OCI-LY7 (cell line): ENCODE measurements around the gene TLR9. TPM values are rescaled to one million over a fixed set of nuclear protein-coding genes. Genes with fewer than 3 reads are reported as not detected.

ENCODE experiments used
- BruUV-seq: library from RNA; stranded (reverse); fragments of 400-500 nt; replicated peaks from 2 replicates; lab custom pipeline; 2021; lab: Mats Ljungman, UMichigan
- CTCF ChIA-PET: fragments of 300-600 bp; sonication (Branson Sonifier 250); formaldehyde crosslinking; loops from one replicate; lab custom pipeline; 2022; ENCODE audit warnings: antibody characterized with exemption; ENCODE audit not compliant: unreplicated experiment; lab: Charles Lee
- POLR2A ChIA-PET: fragments of 300-600 bp; sonication (Branson Sonifier 250); formaldehyde crosslinking; loops from one replicate; lab custom pipeline; 2022; ENCODE audit warnings: antibody characterized with exemption; lab: Charles Lee
- DNase-seq: peaks from one replicate; pipeline ENCODE4 v3.0.0-alpha.2; 2015; ENCODE audit warnings: low spot score
- H2AFZ ChIP-seq: fragments of 200-600 bp; sonication (generic), shearing (Covaris generic); 2 replicates; pipeline ENCODE4 v1.6.1; 2014; ENCODE audit warnings: mild to moderate bottlenecking, antibody characterized with exemption, low read length, moderate library complexity
- H3K27ac ChIP-seq: fragments of 200-600 bp; sonication (generic); 2 replicates; pipeline ENCODE4 v1.5.1; 2014; ENCODE audit warnings: mixed run types, low read depth, mild to moderate bottlenecking, moderate library complexity, low read length, inconsistent platforms; ENCODE audit not compliant: poor library complexity, severe bottlenecking
- H3K36me3 ChIP-seq: fragments of 200-600 bp; sonication (generic); 2 replicates; pipeline ENCODE4 v1.6.1; 2014; ENCODE audit warnings: mild to moderate bottlenecking, antibody characterized with exemption, low read length, moderate library complexity, mixed read lengths; ENCODE audit not compliant: insufficient read depth
- H3K4me1 ChIP-seq: fragments of 200-600 bp; sonication (generic); 2 replicates; pipeline ENCODE4 v1.5.1; 2014; ENCODE audit warnings: mild to moderate bottlenecking, low read length; ENCODE audit not compliant: insufficient read depth, poor library complexity, severe bottlenecking
- H3K4me2 ChIP-seq: fragments of 200-600 bp; sonication (generic); 2 replicates; pipeline ENCODE4 v1.6.1; 2014; ENCODE audit warnings: mild to moderate bottlenecking, low read length
- H3K4me3 ChIP-seq: fragments of 200-600 bp; sonication (generic); 2 replicates; pipeline ENCODE4 v1.5.1; 2014; ENCODE audit warnings: mild to moderate bottlenecking, low read depth, low read length; ENCODE audit not compliant: poor library complexity, severe bottlenecking
- H3K79me2 ChIP-seq: fragments of 200-600 bp; sonication (generic); 2 replicates; pipeline ENCODE4 v1.6.1; 2016; ENCODE audit warnings: low read depth, mild to moderate bottlenecking, low read length, moderate library complexity, mixed read lengths; ENCODE audit not compliant: insufficient read depth
- H3K9me2 ChIP-seq: fragments of 200-600 bp; sonication (generic); 2 replicates; pipeline ENCODE4 v1.6.1; 2016; ENCODE audit warnings: mild to moderate bottlenecking, low read length, mixed read lengths; ENCODE audit not compliant: insufficient read depth
- H3K9me3 ChIP-seq: fragments of 200-600 bp; sonication (generic); 2 replicates; pipeline ENCODE4 v1.6.1; 2014; ENCODE audit warnings: mild to moderate bottlenecking, mixed run types, low read length, mixed read lengths
- H4K20me1 ChIP-seq: fragments of 200-600 bp; sonication (generic); 2 replicates; pipeline ENCODE4 v1.6.1; 2014; ENCODE audit warnings: mild to moderate bottlenecking, antibody characterized with exemption, low read length, moderate library complexity, mixed read lengths; ENCODE audit not compliant: insufficient read depth
- EZH2phosphoT487 ChIP-seq: fragments of 200-600 bp; sonication (generic); IDR thresholded peaks from 2 replicates; pipeline ENCODE4 v1.6.1; 2018; ENCODE audit warnings: low read depth, borderline replicate concordance, mild to moderate bottlenecking, mixed run types, antibody characterized with exemption, low read length, moderate library complexity, mixed read lengths
- intact Hi-C: fragments of 100-400 bp; cut with micrococcal nuclease; formaldehyde crosslinking; loops from one replicate; pipeline ENCODE4 v1.10.0; 2022; ENCODE audit not compliant: unreplicated experiment
- total RNA-seq, 2 experiments: library from RNA; depleted of rRNA in 1 of 2; stranded (reverse); fragments of >200 nt in 1 of 2; shearing (Covaris generic) in 1 of 2; gene quantifications; 2 replicates each; pipeline ENCODE4 v1.2.3, GENCODE V29; 2014 to 2022
- TF ChIP-seq, protein P1 (sequence below): fragments of 200-600 bp; sonication (generic); conservative IDR thresholded peaks from 2 replicates; pipeline ENCODE4 v1.5.1; 2014; ENCODE audit warnings: mild to moderate bottlenecking, antibody characterized with exemption, low read length, moderate library complexity, mixed read lengths

TLR9 gene
- total RNA-seq, 2 experiments from 2014 or later: 1.7 to 9.0 TPM

DNA sequence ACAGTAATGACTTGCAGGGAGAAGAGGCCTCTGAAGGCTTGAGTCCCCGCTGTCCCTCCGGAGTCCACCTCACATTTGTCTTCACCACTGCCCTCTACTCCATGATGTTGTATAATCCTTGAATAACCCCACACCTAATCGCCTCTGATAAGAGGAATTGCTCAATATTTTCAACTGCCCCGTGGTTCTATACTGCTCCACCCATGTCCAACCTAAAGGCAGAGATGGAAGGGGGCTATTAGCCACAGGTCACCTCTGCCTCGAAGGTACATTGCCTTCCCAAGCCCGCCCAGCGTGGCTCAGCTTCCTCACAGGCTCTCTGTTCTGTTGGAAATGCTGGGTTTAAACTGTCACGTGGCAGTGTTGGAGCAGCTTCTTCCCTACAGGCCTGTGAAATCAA is 12.4 kb downstream of the TLR9 start:
- H3K79me2 ChIP-seq: no peaks in the 10 kb centered on the region
- H3K4me2 ChIP-seq: no peak overlapping the region
- peaks cover 89% of the 10 kb centered on the region for H3K36me3 ChIP-seq
- H3K4me3 ChIP-seq: no peak overlapping the region
- no peaks in the 10 kb centered on the region for H3K9me3 ChIP-seq
- H4K20me1 ChIP-seq: no peaks in the 10 kb centered on the region
- no peaks in the 10 kb centered on the region for H3K4me1 ChIP-seq
- H3K27ac ChIP-seq: no peak overlapping the region
- no TSS peak for BruUV-seq
- CTCF ChIA-PET: no interaction called here
- no peaks in the 10 kb centered on the region for H3K9me2 ChIP-seq
- intact Hi-C loops: no loop called here
- POLR2A ChIA-PET: no interaction called here
- TF ChIP-seq EZH2phosphoT487: no peak
- TF ChIP-seq, protein P1, sequence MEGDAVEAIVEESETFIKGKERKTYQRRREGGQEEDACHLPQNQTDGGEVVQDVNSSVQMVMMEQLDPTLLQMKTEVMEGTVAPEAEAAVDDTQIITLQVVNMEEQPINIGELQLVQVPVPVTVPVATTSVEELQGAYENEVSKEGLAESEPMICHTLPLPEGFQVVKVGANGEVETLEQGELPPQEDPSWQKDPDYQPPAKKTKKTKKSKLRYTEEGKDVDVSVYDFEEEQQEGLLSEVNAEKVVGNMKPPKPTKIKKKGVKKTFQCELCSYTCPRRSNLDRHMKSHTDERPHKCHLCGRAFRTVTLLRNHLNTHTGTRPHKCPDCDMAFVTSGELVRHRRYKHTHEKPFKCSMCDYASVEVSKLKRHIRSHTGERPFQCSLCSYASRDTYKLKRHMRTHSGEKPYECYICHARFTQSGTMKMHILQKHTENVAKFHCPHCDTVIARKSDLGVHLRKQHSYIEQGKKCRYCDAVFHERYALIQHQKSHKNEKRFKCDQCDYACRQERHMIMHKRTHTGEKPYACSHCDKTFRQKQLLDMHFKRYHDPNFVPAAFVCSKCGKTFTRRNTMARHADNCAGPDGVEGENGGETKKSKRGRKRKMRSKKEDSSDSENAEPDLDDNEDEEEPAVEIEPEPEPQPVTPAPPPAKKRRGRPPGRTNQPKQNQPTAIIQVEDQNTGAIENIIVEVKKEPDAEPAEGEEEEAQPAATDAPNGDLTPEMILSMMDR: no peak
- H2AFZ ChIP-seq: no peak overlapping the region
- no peak for DNase-seq

DNA sequence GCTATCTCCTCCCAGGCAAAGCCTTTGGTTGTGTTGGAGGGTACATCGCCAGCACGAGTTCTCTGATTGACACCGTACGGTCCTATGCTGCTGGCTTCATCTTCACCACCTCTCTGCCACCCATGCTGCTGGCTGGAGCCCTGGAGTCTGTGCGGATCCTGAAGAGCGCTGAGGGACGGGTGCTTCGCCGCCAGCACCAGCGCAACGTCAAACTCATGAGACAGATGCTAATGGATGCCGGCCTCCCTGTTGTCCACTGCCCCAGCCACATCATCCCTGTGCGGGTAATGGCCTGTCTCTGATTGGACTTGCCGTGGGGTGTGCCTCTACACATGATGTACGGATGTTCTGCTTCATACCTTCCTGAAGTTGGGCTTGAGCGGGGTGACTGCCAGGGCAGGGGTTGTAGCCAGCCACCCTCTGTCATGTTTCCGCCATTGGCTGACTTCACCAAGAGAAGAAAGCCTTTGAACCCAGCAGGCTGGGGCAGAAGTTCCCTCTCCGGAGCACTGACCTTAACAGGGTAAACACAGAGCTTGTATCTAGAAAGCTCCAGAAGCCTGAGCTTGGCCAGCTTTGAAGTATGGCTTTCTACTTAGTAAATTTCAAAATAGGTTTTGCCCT is 14.1 kb downstream of the TLR9 start:
- no peaks in the 10 kb centered on the region for H3K4me1 ChIP-seq
- no TSS peak for BruUV-seq
- no peak overlapping the region for H3K4me2 ChIP-seq
- intact Hi-C loops: no loop called here
- peaks cover 93% of the 10 kb centered on the region for H3K36me3 ChIP-seq
- H3K27ac ChIP-seq: no peak overlapping the region
- H3K4me3 ChIP-seq: no peak overlapping the region
- CTCF ChIA-PET: no interaction called here
- H3K9me3 ChIP-seq: no peaks in the 10 kb centered on the region
- H3K9me2 ChIP-seq: no peaks in the 10 kb centered on the region
- no peak overlapping the region for H2AFZ ChIP-seq
- POLR2A ChIA-PET: no interaction called here
- H3K79me2 ChIP-seq: no peaks in the 10 kb centered on the region
- TF ChIP-seq, protein P1: no peak
- no peak for TF ChIP-seq EZH2phosphoT487
- no peak for DNase-seq
- H4K20me1 ChIP-seq: no peaks in the 10 kb centered on the region

DNA sequence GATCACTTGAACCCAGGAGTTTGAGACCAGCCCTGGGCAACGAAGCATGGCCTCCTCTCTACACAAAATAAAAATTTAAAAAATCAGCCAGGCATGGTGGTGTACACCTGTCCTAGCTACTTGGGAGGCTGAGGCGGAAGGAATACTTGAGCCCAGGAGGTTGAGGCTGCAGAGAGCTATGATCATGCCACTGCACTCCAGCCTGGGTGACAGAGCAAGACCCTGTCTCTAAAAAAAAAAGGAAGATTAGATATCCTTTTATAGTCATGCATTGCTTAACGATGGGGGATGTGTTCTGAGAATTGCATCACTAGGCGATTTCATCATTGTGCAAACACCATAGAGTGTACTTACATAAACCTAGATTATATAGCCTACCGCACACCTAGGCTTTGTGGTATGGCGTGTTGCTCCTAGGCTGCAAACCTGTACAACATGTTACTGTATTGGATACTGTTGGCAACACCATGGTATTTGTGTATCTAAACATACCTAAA is 14.8 kb downstream of the TLR9 start:
- DNase-seq: no peak
- Histone ChIP-seq H3K36me3 (peaks cover 96% of the 10 kb centered on the region), H3K9me2 (no peaks in the 10 kb centered on the region), H4K20me1 (no peaks in the 10 kb centered on the region), H3K27ac (no peak overlapping the region), H3K4me2 (no peak overlapping the region), H3K9me3 (no peaks in the 10 kb centered on the region), H3K4me1 (no peaks in the 10 kb centered on the region), H3K79me2 (no peaks in the 10 kb centered on the region), H2AFZ (no peak overlapping the region), H3K4me3 (no peak overlapping the region)
- TF ChIP-seq, protein P1: no peak
- TF ChIP-seq EZH2phosphoT487: no peak
- intact Hi-C loops: no loop called here
- BruUV-seq: no TSS peak
- POLR2A ChIA-PET: interaction anchor here (2.5 kb wide), 1 partner anchor 9 kb away, joined by 8 read pairs; no protein-coding TSS in a partner anchor
- CTCF ChIA-PET: no interaction called here
